Suppressor macrophage treated with lipopolysaccharide for 4 hours (primary cell): ENCODE data around the gene BIRC7.
"Not testable (repeated sequence)": the region's sequence is repeated elsewhere in the genome, so short reads cannot be mapped to it uniquely, and the experiment has no call there.

Source experiments
- DNase-seq: peaks from one replicate; pipeline ENCODE4 v3.0.0-alpha.2; 2020

Gene BIRC7

DNA sequence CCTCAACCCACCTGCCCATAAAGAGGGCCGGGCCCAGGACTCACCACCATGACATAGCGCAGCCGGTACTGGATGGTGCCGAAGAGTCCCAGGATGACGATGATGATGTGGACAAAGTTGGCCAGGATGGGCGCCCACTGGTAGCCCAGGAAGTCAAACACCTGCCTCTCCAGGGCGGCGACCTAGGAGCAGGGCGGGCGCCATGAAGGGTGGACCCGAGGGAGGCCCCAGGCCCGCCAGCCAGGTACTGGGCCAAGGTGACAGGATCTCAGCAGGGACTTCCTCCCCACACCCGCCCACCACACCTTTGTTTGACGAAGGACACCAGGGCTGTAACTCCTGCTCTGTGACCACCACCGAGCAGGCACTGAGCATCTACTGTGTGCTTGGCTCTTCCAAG, 14.2 kb downstream of the BIRC7 start:
- DNase-seq, result no peak

- DNase-seq, result not testable (repeated sequence)
Measured at GRCh38 chr20:63251350-63251749, 15.6 kb downstream of the BIRC7 start.

DNA sequence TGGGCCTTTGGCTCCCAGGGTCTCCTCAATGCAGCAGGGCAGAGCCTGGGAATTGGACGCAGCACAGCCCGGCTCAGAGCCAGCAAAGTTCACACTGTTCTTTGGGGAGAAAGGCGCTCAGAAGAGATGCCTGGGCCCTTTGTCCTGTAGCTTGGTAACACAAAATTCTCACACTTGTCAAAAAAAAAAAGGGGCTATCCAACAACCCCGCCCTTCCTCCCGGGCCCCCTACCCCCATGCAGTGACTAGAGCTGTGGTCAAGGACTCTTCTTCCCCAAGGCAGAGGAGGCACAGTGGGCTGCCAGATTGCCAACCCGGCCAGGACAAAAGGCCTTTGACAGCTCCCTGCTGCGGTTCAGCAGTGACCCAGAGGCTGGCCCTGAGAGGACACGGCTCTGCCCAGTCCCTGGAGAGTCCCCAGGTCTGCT, 16.6 kb downstream of the BIRC7 start:
- DNase-seq, result no peak

- DNase-seq, result no peak
Measured at GRCh38 chr20:63253065-63253437, 17.3 kb downstream of the BIRC7 start.

DNA sequence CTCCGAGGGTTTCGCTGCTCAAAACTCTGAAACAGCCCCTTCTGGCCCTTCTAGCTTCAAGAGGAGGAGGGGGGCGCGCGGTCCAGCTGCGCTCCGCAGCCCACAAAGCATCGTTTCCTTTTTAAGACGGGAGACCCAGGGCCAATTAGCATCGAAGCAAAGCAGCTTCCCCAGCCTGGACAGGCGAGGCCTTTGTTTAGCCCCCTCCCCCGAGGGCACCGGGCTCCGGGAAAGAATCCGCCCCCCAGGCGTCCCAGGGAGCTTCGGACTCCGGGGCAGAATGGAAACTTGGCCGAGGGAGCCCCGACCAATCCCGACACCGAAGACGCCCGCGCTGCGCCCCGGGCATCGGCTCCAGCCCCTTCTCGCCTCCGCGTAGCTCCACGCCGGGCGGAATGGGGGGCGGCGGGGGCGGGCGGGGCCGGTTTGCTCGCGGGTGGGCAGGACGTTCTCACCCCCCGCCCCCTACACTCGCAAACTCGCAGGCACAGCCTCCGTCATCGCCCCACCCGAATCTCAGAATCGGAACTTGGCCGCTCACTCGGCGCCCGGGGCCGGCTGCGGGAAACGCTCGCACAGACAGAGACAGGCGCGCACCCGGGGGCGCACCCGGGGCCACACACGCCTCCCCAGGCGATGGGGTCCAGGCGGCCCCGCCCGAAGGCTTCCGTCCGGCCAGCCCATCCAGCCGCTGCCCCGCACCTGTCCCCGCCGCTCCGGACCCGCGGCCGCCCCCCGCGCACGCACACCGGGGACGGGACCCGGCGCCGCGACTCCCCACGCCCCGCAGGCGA, 17.9 kb downstream of the BIRC7 start:
- no peak for DNase-seq

DNA sequence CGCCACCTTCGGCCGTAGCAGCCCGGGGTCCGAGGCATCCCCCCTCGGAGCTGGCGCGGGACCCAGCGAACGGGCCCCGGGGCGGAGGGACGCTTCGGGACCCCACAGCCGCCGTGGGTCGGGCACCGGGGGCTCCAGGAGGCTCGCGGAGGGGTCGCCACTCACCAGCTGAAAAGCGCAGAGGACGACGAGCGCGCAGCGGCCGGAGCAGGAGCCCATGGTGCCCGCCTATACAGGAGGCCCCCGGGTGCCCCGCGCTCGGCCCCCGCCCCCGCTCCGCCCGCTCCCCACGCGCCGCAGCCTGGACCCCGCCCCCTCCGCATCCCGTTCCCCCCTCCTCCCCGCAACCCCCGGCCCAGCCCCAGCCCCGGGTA, 18.5 kb downstream of the BIRC7 start, which contains the start of gene NKAIN4:
TSS of gene NKAIN4 (minus strand) at position 232 of the 374 bp plus-strand sequence. CDS start at position 219, 13 bp downstream.
- no peak for DNase-seq

GRCh38 chr20:63254606-63255384, 19.1 kb downstream of the BIRC7 start:
- no peak for DNase-seq

DNA sequence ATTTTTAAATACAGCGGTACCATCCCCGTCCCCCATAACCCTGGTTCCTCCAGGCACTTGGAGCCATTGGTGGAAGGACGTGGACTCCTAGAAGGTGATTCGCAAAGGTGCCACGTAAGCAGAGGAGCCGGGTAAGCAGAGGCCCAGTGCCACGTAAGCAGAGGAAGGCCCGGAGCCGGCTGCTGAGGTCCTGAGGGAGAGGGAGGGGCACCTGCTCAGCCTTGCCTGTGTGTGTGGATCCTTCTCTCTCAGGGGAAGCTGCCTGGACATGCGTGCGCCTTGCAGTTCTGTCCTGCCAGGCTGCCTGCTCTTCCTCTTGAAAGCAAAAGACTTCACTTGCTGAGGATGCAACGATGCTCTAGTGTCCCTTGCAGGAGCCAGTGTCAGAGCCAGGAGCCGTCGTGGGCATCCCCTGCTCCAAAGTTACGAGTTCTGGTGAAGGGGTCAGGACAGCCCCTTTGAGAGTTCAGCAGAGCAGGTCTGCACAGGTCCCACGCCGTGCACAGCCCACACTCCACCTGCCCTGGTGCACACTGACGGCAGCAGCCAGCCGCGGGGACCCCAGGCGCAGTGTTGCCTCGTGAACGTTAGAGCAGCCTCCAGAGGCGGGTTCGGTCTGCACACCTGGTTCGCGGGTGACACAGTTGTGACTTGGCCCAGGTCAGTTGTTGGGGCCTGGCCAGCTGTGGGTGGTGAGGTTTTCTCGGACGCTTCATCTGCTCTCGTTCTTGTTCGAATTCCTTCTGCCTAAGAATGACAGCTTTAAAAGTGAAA, 20.4 kb downstream of the BIRC7 start:
- DNase-seq, result no peak

GRCh38 chr20:63256954-63257353, 21.2 kb downstream of the BIRC7 start:
- DNase-seq, result no peak

GRCh38 chr20:63257629-63258028, 21.9 kb downstream of the BIRC7 start:
- no peak for DNase-seq

GRCh38 chr20:63258781-63259180, 23.1 kb downstream of the BIRC7 start:
- no peak for DNase-seq

GRCh38 chr20:63259734-63260460, 24.2 kb downstream of the BIRC7 start:
- DNase-seq, result no peak

DNA sequence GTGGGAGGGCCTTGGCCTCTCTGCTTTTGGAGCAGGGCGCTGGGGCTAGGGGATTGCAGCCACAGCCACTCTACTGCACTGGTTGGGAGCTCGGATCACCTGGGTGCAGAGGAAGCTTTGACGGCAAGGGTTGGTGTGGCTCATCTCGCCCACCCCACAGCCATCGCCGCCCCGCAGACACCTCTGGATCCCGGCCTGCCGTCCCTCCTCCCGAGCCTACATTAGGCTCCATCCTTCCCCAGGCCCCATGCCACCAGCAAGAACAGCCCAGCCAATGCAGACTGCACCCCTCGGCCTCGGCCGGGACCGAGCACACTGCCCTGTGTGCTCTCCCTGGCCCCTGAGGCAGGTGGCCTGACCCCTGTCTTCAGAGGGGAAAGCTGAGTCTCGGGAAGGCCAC, 24.8 kb downstream of the BIRC7 start:
- no peak for DNase-seq

GRCh38 chr20:63261060-63261794, 25.5 kb downstream of the BIRC7 start:
- DNase-seq, result no peak

DNA sequence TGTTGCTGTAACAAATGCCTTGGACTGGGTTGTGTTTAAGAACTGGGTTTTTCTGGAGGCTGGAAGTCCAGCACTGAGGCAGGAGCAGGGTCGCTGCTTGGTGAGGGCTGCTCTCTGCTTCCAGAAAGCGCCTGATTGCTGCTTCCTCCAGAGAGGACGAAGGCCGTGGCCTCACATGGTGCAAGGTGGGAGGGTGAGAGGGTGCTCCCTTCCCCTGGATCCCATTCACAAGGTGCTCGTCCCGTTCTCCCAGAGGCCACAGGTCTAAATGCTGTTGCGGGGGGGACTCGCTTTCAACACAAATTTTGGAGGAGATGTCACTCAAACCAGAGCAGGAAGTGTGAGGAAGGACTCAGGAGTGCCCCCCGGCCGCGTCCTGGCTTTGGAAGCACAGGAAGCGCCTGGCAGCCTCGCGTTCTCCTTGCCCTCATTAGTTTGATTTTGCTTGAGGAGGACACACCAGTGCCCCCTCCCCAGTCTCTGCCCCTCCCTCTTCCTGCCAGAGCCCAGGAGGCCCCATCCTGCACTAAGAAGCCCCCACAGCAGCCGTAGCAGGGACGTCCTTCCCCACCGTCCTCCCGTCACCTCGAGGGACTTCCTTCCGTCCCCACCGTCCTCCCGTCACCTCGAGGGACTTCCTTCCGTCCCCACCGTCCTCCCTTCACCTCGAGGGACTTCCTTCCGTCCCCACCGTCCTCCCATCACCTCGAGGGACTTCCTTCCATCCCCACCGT, 26.3 kb downstream of the BIRC7 start:
- no peak for DNase-seq

DNA sequence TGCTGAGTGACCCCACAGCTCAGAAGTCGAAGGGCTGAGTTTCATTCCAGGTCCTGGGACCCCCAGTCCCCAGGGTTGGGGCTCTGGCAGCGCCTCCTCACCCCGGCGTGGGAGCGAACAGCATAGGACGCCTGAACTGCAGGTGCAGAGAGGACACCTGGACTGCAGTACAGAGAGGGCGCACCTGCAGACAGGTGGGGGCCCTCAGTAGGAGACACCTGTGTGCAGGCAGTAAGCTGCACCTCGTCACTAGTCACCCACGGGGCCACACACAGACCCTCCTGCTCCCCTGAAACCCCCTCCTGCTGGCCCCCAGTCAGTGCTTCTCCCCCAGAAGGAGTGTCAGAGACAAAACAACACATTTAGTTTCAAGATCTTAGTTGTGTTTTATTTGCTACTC, 27.1 kb downstream of the BIRC7 start:
- no peak for DNase-seq

- no peak for DNase-seq
Measured at GRCh38 chr20:63264000-63264399, 28.3 kb downstream of the BIRC7 start.

DNA sequence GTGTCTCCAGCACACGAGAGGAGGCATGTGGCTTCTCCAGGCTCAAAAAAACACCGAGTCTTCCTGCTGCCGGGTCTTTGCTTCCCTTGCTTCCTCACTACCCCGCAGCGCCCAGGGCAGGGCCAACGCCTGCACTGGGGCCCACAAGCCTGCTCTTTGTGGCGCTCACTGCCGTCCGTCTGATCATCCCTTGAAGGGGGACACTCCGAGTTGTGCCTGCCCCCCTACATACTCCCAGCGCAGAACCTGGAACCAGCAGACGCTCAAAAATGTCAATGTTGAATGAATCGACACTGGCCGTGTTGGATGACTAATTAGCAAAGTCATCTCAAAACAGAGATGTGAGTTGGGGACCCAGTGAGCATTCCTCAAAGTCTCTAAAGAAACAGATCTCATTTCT, 28.8 kb downstream of the BIRC7 start:
- DNase-seq, result no peak

DNA sequence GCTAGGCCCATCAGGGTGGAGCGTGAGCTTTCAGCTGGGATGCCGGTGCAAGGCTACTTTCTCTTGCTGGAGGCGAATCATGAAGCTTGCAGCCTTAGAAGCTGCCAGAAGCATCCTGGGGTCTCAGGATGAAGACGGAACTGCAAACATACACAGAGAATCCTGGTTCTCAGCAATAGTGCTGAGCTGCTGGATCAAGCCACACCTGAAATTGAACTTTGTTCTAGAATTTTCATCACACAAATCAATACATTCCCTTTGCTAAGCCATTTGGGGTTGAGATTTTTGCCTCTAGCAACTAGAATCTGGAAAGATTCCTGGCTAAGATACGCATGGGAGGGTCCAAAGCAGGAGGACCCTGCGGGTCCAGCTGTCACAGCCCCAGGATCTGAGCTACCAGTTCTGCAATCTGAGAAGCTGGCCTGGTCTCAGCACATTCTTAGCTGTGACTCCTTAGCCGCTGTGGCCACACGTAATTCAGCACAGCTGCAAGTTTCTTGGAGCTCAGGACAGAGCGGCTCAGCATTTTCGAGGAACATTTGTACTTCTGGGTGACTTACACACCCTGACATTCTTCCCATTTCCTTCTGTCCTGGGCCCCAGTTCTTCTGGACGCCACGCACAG, 30.3 kb downstream of the BIRC7 start:
- no peak for DNase-seq

GRCh38 chr20:63267691-63268090, 32.0 kb downstream of the BIRC7 start:
- DNase-seq, result no peak

DNA sequence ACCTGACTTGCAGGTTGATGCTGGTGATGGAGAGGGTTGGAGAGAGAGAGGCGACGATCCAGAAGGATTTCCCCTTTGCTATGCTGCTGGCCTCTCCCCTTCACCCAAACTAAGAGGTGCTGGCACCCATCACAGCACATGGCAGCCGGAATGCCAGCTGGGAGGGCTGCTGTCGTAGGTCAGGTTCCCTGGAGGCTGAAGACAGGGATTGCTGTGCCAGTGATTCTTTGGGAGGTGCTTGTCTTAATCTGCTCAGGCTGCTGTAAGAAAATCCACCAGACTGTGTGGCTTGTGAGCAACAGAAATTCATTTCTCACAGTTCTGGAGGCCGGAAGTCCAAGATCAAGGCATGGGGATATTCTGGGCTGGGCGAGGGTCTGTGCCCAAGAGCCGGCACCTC, 32.6 kb downstream of the BIRC7 start:
- DNase-seq, result no peak
